AG09309 (cell line): ENCODE measurements around the gene POLG.

Experiments
- DNase-seq: peaks from one replicate; pipeline ENCODE4 v3.0.0-alpha.2; 2010; ENCODE audit warnings: low read depth
- H3K4me3 ChIP-seq: 2 replicates; pipeline ENCODE4 v1.5.1; 2011; ENCODE audit warnings: mild to moderate bottlenecking, low read depth, low read length, moderate library complexity; ENCODE audit not compliant: control insufficient read depth
- CTCF ChIP-seq: IDR thresholded peaks from 2 replicates; pipeline ENCODE4 v1.5.1; 2011; ENCODE audit warnings: mild to moderate bottlenecking, low read depth, low read length, inconsistent platforms; ENCODE audit not compliant: insufficient read depth, control insufficient read depth; ENCODE audit errors: missing control alignments

POLG gene

GRCh38 chr15:89305395-89305794, 29.2 kb downstream of the POLG start:
- DNase-seq: no peak
- no peak for TF ChIP-seq CTCF
- no peak overlapping the region for H3K4me3 ChIP-seq

GRCh38 chr15:89303986-89304385, 30.6 kb downstream of the POLG start:
- H3K4me3 ChIP-seq: no peak overlapping the region
- DNase-seq: no peak
- TF ChIP-seq CTCF: no peak

GRCh38 chr15:89301304-89302089, 33.1 kb downstream of the POLG start:
- no peak overlapping the region for H3K4me3 ChIP-seq
- TF ChIP-seq CTCF: no peak
- DNase-seq: no peak

- DNase-seq: peak; percentile 28
- no peak overlapping the region for H3K4me3 ChIP-seq
- peak; percentile 53 for TF ChIP-seq CTCF
Measured at GRCh38 chr15:89299896-89300295, 34.7 kb downstream of the POLG start.

- no peak for TF ChIP-seq CTCF
- DNase-seq: no peak
Measured at GRCh38 chr15:89293012-89293411, 41.6 kb downstream of the POLG start.

GRCh38 chr15:89291934-89292438, 42.6 kb downstream of the POLG start:
- no peak for TF ChIP-seq CTCF

More at GRCh38 chr15:89293012-89293411, 41.6 kb downstream of the POLG start:
- H3K4me3 ChIP-seq: no peak overlapping the region

More at GRCh38 chr15:89291934-89292438, 42.6 kb downstream of the POLG start:
- no peak overlapping the region for H3K4me3 ChIP-seq
- no peak for DNase-seq
